ENCODE results near the gene CRELD1. TPM values are rescaled to one million over a fixed set of nuclear protein-coding genes. Genes with fewer than 3 reads are reported as not detected.

The CRELD1 gene
- total RNA-seq, 4 donors from 2014 or later: 7.1 to 36.8 (median 18.9) TPM

DNA sequence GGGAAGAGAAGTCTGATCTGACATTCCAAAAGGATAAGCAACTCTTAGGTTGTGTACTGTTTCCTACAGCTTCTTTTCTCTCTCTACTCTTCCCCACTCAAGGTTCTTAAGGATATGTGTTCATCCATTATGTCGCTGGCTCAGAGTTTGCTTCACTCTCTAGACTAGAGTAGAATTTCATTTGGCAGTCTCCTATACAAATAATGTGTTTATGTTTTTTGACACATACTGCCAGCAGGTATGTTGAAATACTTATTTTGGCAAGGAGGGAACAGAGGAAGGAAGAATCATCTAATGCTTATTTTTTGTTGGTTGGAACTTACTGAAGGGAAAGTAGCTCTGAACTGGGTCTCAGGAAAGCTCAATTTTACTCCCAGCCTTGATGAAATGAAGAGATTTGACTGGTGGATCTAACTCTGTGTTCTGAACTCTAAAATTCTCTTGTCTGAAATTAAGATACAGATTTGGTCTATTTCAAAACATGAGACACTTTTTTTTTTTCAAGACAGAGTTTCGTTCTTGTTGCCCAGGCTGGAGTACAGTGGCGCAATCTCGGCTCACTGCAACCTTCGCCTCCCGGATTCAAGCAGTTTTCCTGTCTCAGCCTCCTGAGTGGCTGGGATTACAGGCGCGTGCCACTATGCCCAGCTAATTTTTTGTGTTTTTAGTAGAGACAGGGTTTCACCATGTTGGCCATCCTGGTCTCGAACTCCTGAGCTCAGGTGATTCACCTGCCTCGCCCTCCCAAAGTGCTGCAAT, 60.6 kb downstream of the CRELD1 start:
- in situ Hi-C loops (cut with MboI; ENCODE audit: low pct_ligation_motif_present in 1 of 4, low pct_unique_long_range_greater_than_20kb in 1 of 4, low sequenced_read_pairs in 3 of 4): loop anchor here in 2 of 4 donors (25.0 kb wide), 1 partner anchor 243 kb away; the partner anchor contains the start of gene TATDN2 (in 2 of the 2)
- H3K4me3 ChIP-seq: no peak overlapping the region
- 87 to 93% methylated on average over 7 to 10 of the region's 10 CpGs for WGBS, 2 donors (ENCODE audit: low coverage in 1 of 2)

More for the DNA sequence above, 60.6 kb downstream of the CRELD1 start:
- no peaks in the 10 kb centered on the region for H3K27me3 ChIP-seq
- no peak for DNase-seq
- H3K4me1 ChIP-seq: no peaks in the 10 kb centered on the region
- TF ChIP-seq EP300 (IDR thresholded peaks at IDR 0.05; ENCODE audit: low read depth) (no peak), POLR2A (IDR thresholded peaks at IDR 0.05) (no peak), POLR2AphosphoS5 (IDR thresholded peaks at IDR 0.05) (no peak)
- TF ChIP-seq, protein P1, sequence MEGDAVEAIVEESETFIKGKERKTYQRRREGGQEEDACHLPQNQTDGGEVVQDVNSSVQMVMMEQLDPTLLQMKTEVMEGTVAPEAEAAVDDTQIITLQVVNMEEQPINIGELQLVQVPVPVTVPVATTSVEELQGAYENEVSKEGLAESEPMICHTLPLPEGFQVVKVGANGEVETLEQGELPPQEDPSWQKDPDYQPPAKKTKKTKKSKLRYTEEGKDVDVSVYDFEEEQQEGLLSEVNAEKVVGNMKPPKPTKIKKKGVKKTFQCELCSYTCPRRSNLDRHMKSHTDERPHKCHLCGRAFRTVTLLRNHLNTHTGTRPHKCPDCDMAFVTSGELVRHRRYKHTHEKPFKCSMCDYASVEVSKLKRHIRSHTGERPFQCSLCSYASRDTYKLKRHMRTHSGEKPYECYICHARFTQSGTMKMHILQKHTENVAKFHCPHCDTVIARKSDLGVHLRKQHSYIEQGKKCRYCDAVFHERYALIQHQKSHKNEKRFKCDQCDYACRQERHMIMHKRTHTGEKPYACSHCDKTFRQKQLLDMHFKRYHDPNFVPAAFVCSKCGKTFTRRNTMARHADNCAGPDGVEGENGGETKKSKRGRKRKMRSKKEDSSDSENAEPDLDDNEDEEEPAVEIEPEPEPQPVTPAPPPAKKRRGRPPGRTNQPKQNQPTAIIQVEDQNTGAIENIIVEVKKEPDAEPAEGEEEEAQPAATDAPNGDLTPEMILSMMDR (IDR thresholded peaks at IDR 0.05): no peak
- no peak overlapping the region for H3K27ac ChIP-seq
- no peaks in the 10 kb centered on the region for H3K9me3 ChIP-seq
- no peaks in the 10 kb centered on the region for H3K36me3 ChIP-seq
- intact Hi-C loops (cut with DNase I; ENCODE audit: low total_unique reads): no loop called here

Small RNAs within 50 kb of the gene (small RNA-seq; reads per million reads assigned to genes)
- 0 reads per million in 4 donors for gene RNU6-882P

Other genes starting within 250 kb of the CRELD1 start
- gene CPNE9, start 230.0 kb upstream of the CRELD1 start, total RNA-seq: not detected
- 10 to 100 TPM in 3 of 4 donors, 1 to 10 TPM in 1; 9.4 to 18.7 (median 14.9) TPM for gene BRPF1, start 202.1 kb upstream of the CRELD1 start, total RNA-seq
- 10 to 100 TPM; 27.8 to 69.5 (median 39.7) TPM for gene OGG1, start 183.9 kb upstream of the CRELD1 start, total RNA-seq
- 10 to 100 TPM in 3 of 4 donors, 1 to 10 TPM in 1; 5.6 to 45.0 (median 15.6) TPM for gene CAMK1, start 163.9 kb upstream of the CRELD1 start, total RNA-seq
- gene TADA3, start 141.4 kb upstream of the CRELD1 start, total RNA-seq: 100 to 1,000 TPM in 2 of 4 donors, 10 to 100 TPM in 2; 53.7 to 504 (median 92.0) TPM
- gene ARPC4, start 140.8 kb upstream of the CRELD1 start, total RNA-seq: 100 to 1,000 TPM; 104 to 189 (median 143) TPM
- 100 to 1,000 TPM in 2 of 4 donors, 10 to 100 TPM in 2; 47.4 to 352 (median 154) TPM for gene TTLL3, start 123.6 kb upstream of the CRELD1 start, total RNA-seq
- 10 to 100 TPM; 34.1 to 78.0 (median 43.9) TPM for gene RPUSD3, start 89.8 kb upstream of the CRELD1 start, total RNA-seq
- gene CIDEC, start 53.6 kb upstream of the CRELD1 start, total RNA-seq: 10 to 100 TPM in 3 of 4 donors, under 1 TPM in 1; 1.00 to 50.5 (median 48.0) TPM
- gene JAGN1, start 43.2 kb upstream of the CRELD1 start, total RNA-seq: 10 to 100 TPM in 3 of 4 donors, 1 to 10 TPM in 1; 5.8 to 73.0 (median 28.5) TPM
- 100 to 1,000 TPM in 2 of 4 donors, 10 to 100 TPM in 2; 81.5 to 178 (median 108) TPM for gene IL17RE, start 31.0 kb upstream of the CRELD1 start, total RNA-seq
- gene IL17RC, start 16.7 kb upstream of the CRELD1 start, total RNA-seq: 10 to 100 TPM; 61.1 to 74.4 (median 67.1) TPM
- gene PRRT3, start 18.6 kb downstream of the CRELD1 start, total RNA-seq: 1 to 10 TPM in 3 of 4 donors, under 1 TPM in 1; 0.20 to 3.0 (median 1.6) TPM
- 10 to 100 TPM in 3 of 4 donors, 1 to 10 TPM in 1; 9.7 to 39.2 (median 23.5) TPM for gene EMC3, start 53.0 kb downstream of the CRELD1 start, total RNA-seq
- 10 to 100 TPM in 1 of 4 donors, 1 to 10 TPM in 2, under 1 TPM in 1; 0.80 to 43.0 (median 4.9) TPM for gene FANCD2, start 92.6 kb downstream of the CRELD1 start, total RNA-seq
- gene FANCD2OS, start 174.4 kb downstream of the CRELD1 start, total RNA-seq: not detected
- 10 to 100 TPM; 37.0 to 88.8 (median 72.5) TPM for gene BRK1, start 181.8 kb downstream of the CRELD1 start, total RNA-seq
- 10 to 100 TPM; 23.9 to 48.4 (median 34.6) TPM for gene VHL, start 207.9 kb downstream of the CRELD1 start, total RNA-seq
- gene IRAK2, start 231.1 kb downstream of the CRELD1 start, total RNA-seq: 1 to 10 TPM in 3 of 4 donors, under 1 TPM in 1; 0.20 to 4.9 (median 3.4) TPM

Measured in transverse colon (tissue), 4 donors.